ENCODE measurements around the gene DDX49. TPM values are rescaled to one million over a fixed set of nuclear protein-coding genes. Genes with fewer than 3 reads are reported as not detected.
"Not testable (repeated sequence)": the region's sequence is repeated elsewhere in the genome, so short reads cannot be mapped to it uniquely, and the experiment has no call there.

Gene DDX49
- total RNA-seq, 1 experiment from 2014 or later = 98.8 TPM

DNA sequence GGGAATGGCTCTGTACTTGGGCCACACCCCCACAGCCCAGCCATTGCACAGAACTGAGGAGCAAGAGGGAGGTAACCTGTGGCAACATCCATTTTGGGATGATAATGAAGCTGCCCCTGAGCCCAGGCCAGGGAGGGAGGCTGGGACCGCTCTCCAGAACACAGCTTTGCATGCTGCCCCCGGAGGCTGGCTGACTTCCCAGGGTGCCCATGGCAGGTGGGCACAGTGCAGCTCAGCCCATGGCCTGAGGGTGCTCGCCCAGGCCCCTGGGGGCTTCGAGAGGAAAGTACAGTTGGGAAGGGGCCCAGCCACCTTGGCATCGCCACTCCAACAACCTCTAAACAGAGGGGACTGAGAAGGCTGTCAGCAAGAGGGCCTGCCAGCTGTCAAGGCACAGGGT lies 6.0 kb upstream of the DDX49 start:
- ChIA-PET CTCF (interaction anchor here (0.6 to 1.9 kb wide), 5 partner anchors 40 to 324 kb away, joined by 3 to 7 read pairs (median 3); no protein-coding TSS in a partner anchor), POLR2A (interaction anchor here (0.9 kb wide), 1 partner anchor 80 kb away, joined by 3 read pairs; no protein-coding TSS in a partner anchor)
- peaks cover 53% of the 10 kb centered on the region for H3K36me3 Mint-ChIP-seq (ENCODE audit: insufficient read depth, unreplicated experiment)
- TF ChIP-seq, protein P1, sequence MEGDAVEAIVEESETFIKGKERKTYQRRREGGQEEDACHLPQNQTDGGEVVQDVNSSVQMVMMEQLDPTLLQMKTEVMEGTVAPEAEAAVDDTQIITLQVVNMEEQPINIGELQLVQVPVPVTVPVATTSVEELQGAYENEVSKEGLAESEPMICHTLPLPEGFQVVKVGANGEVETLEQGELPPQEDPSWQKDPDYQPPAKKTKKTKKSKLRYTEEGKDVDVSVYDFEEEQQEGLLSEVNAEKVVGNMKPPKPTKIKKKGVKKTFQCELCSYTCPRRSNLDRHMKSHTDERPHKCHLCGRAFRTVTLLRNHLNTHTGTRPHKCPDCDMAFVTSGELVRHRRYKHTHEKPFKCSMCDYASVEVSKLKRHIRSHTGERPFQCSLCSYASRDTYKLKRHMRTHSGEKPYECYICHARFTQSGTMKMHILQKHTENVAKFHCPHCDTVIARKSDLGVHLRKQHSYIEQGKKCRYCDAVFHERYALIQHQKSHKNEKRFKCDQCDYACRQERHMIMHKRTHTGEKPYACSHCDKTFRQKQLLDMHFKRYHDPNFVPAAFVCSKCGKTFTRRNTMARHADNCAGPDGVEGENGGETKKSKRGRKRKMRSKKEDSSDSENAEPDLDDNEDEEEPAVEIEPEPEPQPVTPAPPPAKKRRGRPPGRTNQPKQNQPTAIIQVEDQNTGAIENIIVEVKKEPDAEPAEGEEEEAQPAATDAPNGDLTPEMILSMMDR (IDR thresholded peaks at IDR 0.05; ENCODE audit: unreplicated experiment) = no peak
- DNase-seq (ENCODE audit: unreplicated experiment) = no peak
- no peak overlapping the region for H3K27ac Mint-ChIP-seq (ENCODE audit: low read depth, unreplicated experiment)
- peaks cover 9% of the 10 kb centered on the region for H3K4me1 Mint-ChIP-seq (ENCODE audit: insufficient read depth, unreplicated experiment)
- intact Hi-C loops (cut with micrococcal nuclease) = no loop called here
- no TSS peak for BruUV-seq (replicated peaks)
- no peak overlapping the region for H3K4me3 Mint-ChIP-seq (ENCODE audit: unreplicated experiment)
- no peaks in the 10 kb centered on the region for H3K27me3 Mint-ChIP-seq (ENCODE audit: insufficient read depth, unreplicated experiment)
- H3K9me3 Mint-ChIP-seq (ENCODE audit: unreplicated experiment) = no peaks in the 10 kb centered on the region

DNA sequence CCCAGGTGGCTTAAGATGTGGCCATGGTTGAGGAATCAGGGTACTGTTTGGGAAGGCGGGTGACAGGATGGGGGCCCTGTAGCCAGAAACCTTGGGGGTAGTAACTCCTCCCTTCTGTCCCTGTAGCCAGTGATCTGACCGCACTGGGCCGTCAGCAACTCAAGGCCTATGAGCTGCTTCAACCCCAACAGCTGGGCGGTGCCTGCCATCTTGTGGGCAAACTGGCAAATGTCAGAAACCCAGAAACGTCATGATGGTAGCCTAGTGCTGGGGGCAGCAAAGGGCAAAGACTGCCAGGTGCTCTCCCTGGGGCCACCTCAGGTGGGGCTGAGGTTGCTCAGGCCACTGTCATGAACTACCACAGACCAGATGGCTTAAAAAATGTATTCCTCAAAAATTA lies 3.9 kb upstream of the DDX49 start:
- no peak overlapping the region for H3K27ac Mint-ChIP-seq (ENCODE audit: low read depth, unreplicated experiment)

DNA sequence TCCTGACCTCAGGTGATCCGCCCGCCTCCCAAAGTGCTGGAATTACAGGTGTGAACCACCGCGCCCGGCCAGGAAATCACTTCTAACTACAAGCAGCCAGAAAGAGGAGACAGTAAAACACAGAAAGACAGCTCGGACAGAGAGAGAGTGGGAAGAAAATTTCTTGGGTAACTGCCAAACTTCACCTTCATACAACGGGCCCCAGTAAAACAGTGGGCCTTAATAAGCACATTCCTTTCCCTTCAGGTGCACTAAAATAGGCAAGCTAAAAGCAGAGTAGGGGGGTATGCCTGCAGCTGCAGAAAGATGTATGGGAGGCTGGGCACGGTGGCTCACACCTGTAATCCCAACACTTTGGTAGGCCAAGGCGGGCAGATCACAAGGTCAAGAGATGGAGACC lies 1.9 kb upstream of the DDX49 start:
- Mint-ChIP-seq H3K36me3 (ENCODE audit: insufficient read depth, unreplicated experiment) (peaks cover 62% of the 10 kb centered on the region), H3K27ac (ENCODE audit: low read depth, unreplicated experiment) (peak overlapping the region; percentile 88), H3K4me3 (ENCODE audit: unreplicated experiment) (peak overlapping the region; percentile 89), H3K4me1 (ENCODE audit: insufficient read depth, unreplicated experiment) (peaks cover 14% of the 10 kb centered on the region)
- DNase-seq (ENCODE audit: unreplicated experiment); intact Hi-C loops (cut with micrococcal nuclease); BruUV-seq (replicated peaks); H3K27me3 Mint-ChIP-seq (ENCODE audit: insufficient read depth, unreplicated experiment); H3K9me3 Mint-ChIP-seq (ENCODE audit: unreplicated experiment): not testable (repeated sequence)
- POLR2A ChIA-PET = interaction anchor here (1.7 to 4.9 kb wide), 3 partner anchors 10 to 51 kb away, joined by 8 to 37 read pairs (median 12); partner anchors contain the start of gene HOMER3
- CTCF ChIA-PET = interaction anchor here (1.0 to 3.4 kb wide), 2 partner anchors 22 to 70 kb away, joined by 3 to 32 read pairs; partner anchors contain the start of gene CERS1

More for the DNA sequence above, 3.9 kb upstream of the DDX49 start:
- Mint-ChIP-seq H3K4me1 (ENCODE audit: insufficient read depth, unreplicated experiment) (peaks cover 9% of the 10 kb centered on the region), H3K4me3 (ENCODE audit: unreplicated experiment) (no peak overlapping the region), H3K36me3 (ENCODE audit: insufficient read depth, unreplicated experiment) (peaks cover 71% of the 10 kb centered on the region), H3K27me3 (ENCODE audit: insufficient read depth, unreplicated experiment) (no peaks in the 10 kb centered on the region), H3K9me3 (ENCODE audit: unreplicated experiment) (no peaks in the 10 kb centered on the region)
- BruUV-seq (replicated peaks) = no TSS peak
- ChIA-PET CTCF (interaction anchor here (0.6 to 1.7 kb wide), 8 partner anchors 22 to 476 kb away, joined by 3 to 5 read pairs (median 3); no protein-coding TSS in a partner anchor), POLR2A (interaction anchor here (0.7 to 1.2 kb wide), 4 partner anchors 71 to 344 kb away, joined by 3 to 5 read pairs (median 4); partner anchors contain the start of gene UBA52)
- TF ChIP-seq, protein P1 (IDR thresholded peaks at IDR 0.05; ENCODE audit: unreplicated experiment) = peak; percentile 36
- intact Hi-C loops (cut with micrococcal nuclease) = no loop called here
- peak; percentile 58 for DNase-seq (ENCODE audit: unreplicated experiment)

DNA sequence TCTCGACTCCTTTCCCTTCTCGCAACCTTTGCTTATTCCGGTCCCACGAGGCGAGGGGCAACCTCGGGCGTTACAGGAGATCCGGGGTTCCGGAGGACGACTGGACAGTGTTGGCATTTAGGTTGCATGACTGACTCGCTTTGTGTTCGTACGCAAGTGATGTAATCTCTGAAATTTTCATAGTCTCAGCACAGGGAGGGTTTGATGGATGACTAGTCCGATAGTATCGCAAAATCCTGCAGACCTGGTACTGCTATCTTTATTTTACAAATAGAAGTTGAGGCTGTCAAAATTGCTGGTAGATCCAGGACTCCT lies 342 bp downstream of the DDX49 start:
- BruUV-seq (replicated peaks) = TSS peak; percentile 78
- Mint-ChIP-seq H3K4me1 (ENCODE audit: insufficient read depth, unreplicated experiment) (peaks cover 14% of the 10 kb centered on the region), H3K27ac (ENCODE audit: low read depth, unreplicated experiment) (peak overlapping the region; percentile 91), H3K4me3 (ENCODE audit: unreplicated experiment) (peak overlapping the region; percentile 89), H3K27me3 (ENCODE audit: insufficient read depth, unreplicated experiment) (no peaks in the 10 kb centered on the region), H3K36me3 (ENCODE audit: insufficient read depth, unreplicated experiment) (peaks cover 63% of the 10 kb centered on the region), H3K9me3 (ENCODE audit: unreplicated experiment) (no peaks in the 10 kb centered on the region)
- no peak for DNase-seq (ENCODE audit: unreplicated experiment)
- TF ChIP-seq, protein P1 (IDR thresholded peaks at IDR 0.05; ENCODE audit: unreplicated experiment) = no peak
- intact Hi-C loops (cut with micrococcal nuclease) = loop anchor here (1.0 kb wide), 1 partner anchor 66 kb away; no protein-coding TSS in a partner anchor
- CTCF ChIA-PET = interaction anchor here (0.5 to 3.4 kb wide), 8 partner anchors 8 to 154 kb away, joined by 3 to 32 read pairs (median 3); no protein-coding TSS in a partner anchor
- POLR2A ChIA-PET = interaction anchor here (0.6 to 4.9 kb wide), 25 partner anchors 9 to 639 kb away, joined by 3 to 37 read pairs (median 5); partner anchors contain the start of genes ELL, HOMER3, JUND and KXD1

Data from MCF 10A (cell line).